Activated naive CD8-positive, alpha-beta T cell (primary cell): ENCODE data around the gene EMSY.
"Not testable (repeated sequence)": the region's sequence is repeated elsewhere in the genome, so short reads cannot be mapped to it uniquely, and the experiment has no call there.

Experiments
- H3K27ac Mint-ChIP-seq: one replicate; pipeline ENCODE4 v1.8.0; 2021; ENCODE audit warnings: mixed read lengths
- H3K27me3 Mint-ChIP-seq: one replicate; pipeline ENCODE4 v1.8.0; 2021; ENCODE audit warnings: mixed read lengths
- H3K36me3 Mint-ChIP-seq: one replicate; pipeline ENCODE4 v1.8.0; 2021; ENCODE audit warnings: mixed read lengths
- H3K4me1 Mint-ChIP-seq: one replicate; pipeline ENCODE4 v1.8.0; 2021; ENCODE audit warnings: low read depth, mixed read lengths
- H3K4me3 Mint-ChIP-seq: one replicate; pipeline ENCODE4 v1.8.0; 2021; ENCODE audit warnings: mild to moderate bottlenecking, mixed read lengths
- H3K9me3 Mint-ChIP-seq: one replicate; pipeline ENCODE4 v1.8.0; 2021; ENCODE audit warnings: low read depth, mixed read lengths

The EMSY gene

DNA sequence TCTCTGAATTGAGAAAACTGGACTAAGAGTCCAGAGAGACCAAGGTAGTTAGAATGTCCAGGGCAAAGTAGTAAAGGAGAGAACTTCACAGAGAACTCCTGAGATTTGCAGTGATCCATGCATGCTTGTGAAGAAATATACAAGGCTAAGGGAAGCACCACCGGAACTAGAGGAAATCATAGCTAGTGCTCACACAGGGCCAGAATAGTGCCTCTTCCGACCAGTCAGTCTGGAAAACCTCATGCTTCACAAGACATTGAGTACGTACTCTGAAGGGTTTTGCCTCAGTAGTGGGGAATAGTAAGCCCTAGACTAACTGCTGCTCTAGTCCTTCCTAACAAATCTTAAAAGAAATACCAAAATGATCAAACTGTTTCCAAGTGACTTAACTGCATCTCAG lies 117.7 kb downstream of the EMSY start:
- Mint-ChIP-seq H3K4me1 (peaks cover 3% of the 10 kb centered on the region), H3K9me3 (no peaks in the 10 kb centered on the region), H3K4me3 (no peak overlapping the region), H3K36me3 (no peaks in the 10 kb centered on the region), H3K27me3 (peaks cover 13% of the 10 kb centered on the region), H3K27ac (no peak overlapping the region)

DNA sequence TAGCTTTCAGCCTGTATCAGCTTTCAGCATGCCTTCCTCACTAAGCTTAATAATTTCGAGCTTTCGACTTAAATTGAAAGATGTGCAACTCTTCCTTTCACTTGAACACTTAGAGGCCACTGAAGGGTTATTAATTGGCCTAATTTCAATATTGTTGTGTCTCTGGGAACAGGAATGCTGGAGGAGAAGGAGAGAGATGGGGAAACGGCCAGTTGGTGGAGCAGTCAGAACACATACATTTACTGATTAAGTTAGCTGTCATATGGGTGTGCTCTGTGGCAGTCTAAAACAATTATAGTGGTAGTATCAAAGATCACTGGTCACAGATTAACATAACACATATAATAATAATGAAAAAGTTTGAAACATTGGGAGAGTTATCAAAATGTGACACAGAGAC lies 119.5 kb downstream of the EMSY start:
- Mint-ChIP-seq H3K9me3 (no peaks in the 10 kb centered on the region), H3K36me3 (no peaks in the 10 kb centered on the region), H3K4me3 (no peak overlapping the region), H3K27ac (no peak overlapping the region), H3K4me1 (peaks cover 6% of the 10 kb centered on the region), H3K27me3 (peaks cover 13% of the 10 kb centered on the region)

DNA sequence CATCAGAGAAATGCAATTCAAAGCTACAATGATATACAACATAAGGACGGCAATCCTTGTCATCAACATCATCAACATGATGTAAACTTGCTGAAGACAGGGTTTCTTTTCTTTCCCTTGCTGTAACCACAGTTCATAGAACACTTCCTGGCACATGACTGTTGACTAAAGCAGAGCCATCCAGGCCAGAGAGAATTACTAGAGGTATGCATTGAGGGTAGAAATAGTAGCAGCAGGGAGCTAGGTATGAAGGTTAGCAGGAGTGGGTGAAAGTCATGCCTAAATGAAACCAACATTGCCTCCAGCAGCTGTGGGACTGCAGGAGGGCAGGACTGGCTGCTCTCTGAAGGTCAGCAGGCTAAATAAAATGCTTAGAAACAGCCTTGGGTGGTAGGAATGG lies 122.0 kb downstream of the EMSY start:
- Mint-ChIP-seq H3K9me3 (no peaks in the 10 kb centered on the region), H3K27ac (no peak overlapping the region), H3K4me3 (no peak overlapping the region), H3K4me1 (peaks cover 4% of the 10 kb centered on the region), H3K36me3 (no peaks in the 10 kb centered on the region), H3K27me3 (peaks cover 13% of the 10 kb centered on the region)

- H3K27me3 Mint-ChIP-seq = peaks cover 11% of the 10 kb centered on the region
- H3K27ac Mint-ChIP-seq = no peak overlapping the region
- H3K36me3 Mint-ChIP-seq = no peaks in the 10 kb centered on the region
- peaks cover 4% of the 10 kb centered on the region for H3K4me1 Mint-ChIP-seq
- H3K9me3 Mint-ChIP-seq = no peaks in the 10 kb centered on the region
- H3K4me3 Mint-ChIP-seq = no peak overlapping the region
Measured at GRCh38 chr11:76567261-76567660, 122.4 kb downstream of the EMSY start.

DNA sequence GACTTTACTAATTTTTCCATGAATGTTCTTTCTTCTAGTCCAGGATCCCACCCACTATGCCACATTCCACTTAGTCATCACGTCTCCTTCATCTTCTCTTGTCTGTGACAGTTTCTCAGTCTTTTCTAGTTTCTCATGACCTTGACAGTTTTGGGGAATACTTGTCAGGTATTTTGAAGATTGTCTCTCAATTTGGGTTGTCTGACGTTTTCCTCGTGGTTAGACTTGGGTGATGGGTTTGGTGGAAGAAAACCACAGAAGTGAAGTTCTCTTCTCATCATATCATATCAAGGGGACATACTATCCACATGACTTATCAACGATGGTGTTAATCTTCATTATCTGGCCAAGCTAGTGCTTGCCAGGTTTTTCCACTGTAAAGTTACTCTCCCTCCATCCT lies 123.3 kb downstream of the EMSY start:
- Mint-ChIP-seq H3K4me1 (peaks cover 4% of the 10 kb centered on the region), H3K36me3 (no peaks in the 10 kb centered on the region), H3K27me3 (peaks cover 10% of the 10 kb centered on the region), H3K4me3 (no peak overlapping the region), H3K9me3 (no peaks in the 10 kb centered on the region), H3K27ac (no peak overlapping the region)

DNA sequence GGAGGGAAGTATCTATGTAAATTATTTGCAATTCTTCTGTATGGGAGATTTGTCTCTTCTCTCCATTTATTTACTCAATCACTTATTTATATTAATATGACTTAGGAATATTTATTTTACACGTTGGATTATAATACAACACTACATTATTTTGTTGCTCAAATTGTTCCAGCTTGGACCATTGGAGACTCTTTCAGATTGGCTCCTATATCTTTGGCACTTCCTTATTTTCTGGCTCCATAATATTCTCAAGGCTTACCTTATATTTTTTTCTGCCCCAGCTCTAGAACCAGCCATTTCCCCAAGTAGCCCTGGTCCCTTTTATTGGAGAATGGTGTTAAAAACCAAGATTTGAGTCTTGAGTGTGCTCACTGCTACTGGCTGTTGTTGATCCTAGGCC lies 123.8 kb downstream of the EMSY start:
- H3K4me1 Mint-ChIP-seq = peaks cover 4% of the 10 kb centered on the region

DNA sequence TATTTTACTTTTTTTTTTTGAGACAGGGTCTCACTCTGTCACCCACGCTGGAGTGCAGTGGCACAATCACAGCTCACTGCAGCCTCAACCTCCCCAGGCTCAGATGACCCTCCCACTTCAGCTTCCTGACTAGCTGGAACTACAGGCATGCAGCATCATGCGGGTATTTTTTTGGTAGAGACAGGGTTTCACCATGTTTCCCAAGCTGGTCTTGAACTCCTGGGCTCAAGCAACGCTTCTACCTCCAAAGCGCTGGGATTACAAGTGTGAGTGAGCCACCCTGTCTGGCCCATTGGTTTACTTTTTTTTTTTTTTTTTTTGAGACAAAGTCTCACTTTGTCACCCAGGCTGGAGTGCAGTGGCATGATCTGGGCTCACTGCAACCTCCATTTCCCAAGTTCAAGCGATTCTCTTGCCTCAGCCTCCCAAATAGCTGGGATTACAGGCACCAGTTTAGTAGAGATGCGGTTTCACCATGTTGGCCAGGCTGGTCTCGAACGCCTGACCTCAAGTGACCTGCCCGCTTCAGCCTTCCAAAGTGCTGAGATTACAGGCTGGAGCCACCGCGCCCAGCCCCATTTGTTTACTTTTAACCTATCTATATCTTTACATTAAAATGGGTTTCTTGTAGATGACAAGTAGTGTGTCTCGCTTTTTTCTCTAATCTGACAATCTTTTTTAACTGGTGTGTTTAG lies 127.5 kb downstream of the EMSY start:
- not testable (repeated sequence) for H3K27me3 Mint-ChIP-seq, H3K4me1 Mint-ChIP-seq, H3K4me3 Mint-ChIP-seq, H3K27ac Mint-ChIP-seq, H3K9me3 Mint-ChIP-seq, H3K36me3 Mint-ChIP-seq

More for the DNA sequence above, 123.8 kb downstream of the EMSY start:
- no peak overlapping the region for H3K4me3 Mint-ChIP-seq
- H3K36me3 Mint-ChIP-seq = no peaks in the 10 kb centered on the region
- H3K27ac Mint-ChIP-seq = no peak overlapping the region
- peaks cover 10% of the 10 kb centered on the region for H3K27me3 Mint-ChIP-seq
- H3K9me3 Mint-ChIP-seq = no peaks in the 10 kb centered on the region

DNA sequence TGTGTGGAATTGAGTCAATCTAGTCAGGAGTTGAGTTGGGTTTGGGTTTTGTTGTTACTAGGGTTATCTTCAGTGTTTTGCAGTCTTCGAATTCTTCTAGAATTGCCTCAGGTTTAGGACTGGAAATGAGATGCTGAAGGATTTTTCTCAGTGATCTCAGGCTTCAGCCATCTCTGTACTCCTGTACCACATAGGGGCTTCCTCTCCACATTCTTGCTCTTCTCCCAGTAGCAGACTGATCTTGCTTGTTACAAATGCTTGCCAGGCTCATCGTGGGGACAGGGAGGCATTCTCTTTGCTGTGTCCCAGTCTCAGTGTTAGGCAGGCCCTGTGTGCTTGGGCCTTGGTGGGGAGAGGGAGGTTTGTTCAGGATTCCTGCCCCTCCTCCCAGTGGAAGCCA lies 129.6 kb downstream of the EMSY start:
- H3K36me3 Mint-ChIP-seq = no peaks in the 10 kb centered on the region
- no peaks in the 10 kb centered on the region for H3K27me3 Mint-ChIP-seq
- H3K9me3 Mint-ChIP-seq = no peaks in the 10 kb centered on the region
- no peak overlapping the region for H3K4me3 Mint-ChIP-seq
- H3K27ac Mint-ChIP-seq = no peak overlapping the region
- no peaks in the 10 kb centered on the region for H3K4me1 Mint-ChIP-seq

GRCh38 chr11:76574879-76575278 lies 130.1 kb downstream of the EMSY start:
- Mint-ChIP-seq H3K4me3 (no peak overlapping the region), H3K27ac (no peak overlapping the region), H3K36me3 (no peaks in the 10 kb centered on the region), H3K27me3 (no peaks in the 10 kb centered on the region), H3K4me1 (no peaks in the 10 kb centered on the region), H3K9me3 (no peaks in the 10 kb centered on the region)

- no peaks in the 10 kb centered on the region for H3K36me3 Mint-ChIP-seq
Measured at GRCh38 chr11:76577226-76577920, 132.6 kb downstream of the EMSY start.

DNA sequence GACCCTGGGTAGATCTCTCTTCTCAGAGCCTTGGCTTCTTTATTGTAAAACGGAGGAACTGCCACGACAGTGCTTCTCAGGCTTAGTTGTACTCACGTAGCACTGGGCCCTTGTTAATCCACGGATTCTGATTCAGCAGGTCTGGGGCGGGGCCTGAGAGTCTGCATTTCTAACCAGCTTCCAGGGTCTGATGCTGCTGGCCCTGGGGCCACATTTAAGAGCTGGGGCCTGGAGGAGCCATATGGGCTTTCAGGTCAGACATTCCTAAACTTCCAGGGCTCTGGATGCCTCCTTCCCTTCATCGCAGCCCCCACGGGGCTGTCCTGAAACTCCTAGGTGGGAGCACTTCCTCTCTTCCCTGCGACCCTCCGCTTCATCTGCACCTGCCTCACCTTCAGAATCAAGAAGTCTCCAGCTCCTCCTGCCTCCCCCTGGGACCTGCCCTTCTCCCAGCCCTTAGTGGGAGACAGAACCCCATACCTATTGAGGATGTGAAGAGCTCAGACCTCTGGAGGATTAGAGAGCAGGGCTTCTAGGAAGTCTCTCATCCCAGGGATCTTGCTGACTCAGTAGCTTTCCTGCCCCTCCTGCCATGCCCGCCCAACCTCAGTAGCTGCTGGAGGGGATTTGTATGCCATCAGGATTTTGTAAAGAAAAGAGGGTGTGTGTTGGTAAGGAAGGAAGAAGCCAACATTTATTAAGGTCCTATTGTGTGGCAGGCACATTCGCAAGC lies 133.3 kb downstream of the EMSY start:
- Mint-ChIP-seq H3K27me3 (no peaks in the 10 kb centered on the region), H3K27ac (no peak overlapping the region), H3K36me3 (no peaks in the 10 kb centered on the region), H3K4me1 (no peaks in the 10 kb centered on the region), H3K4me3 (no peak overlapping the region), H3K9me3 (no peaks in the 10 kb centered on the region)

More at GRCh38 chr11:76577226-76577920, 132.6 kb downstream of the EMSY start:
- Mint-ChIP-seq H3K27ac (no peak overlapping the region), H3K27me3 (no peaks in the 10 kb centered on the region), H3K4me1 (no peaks in the 10 kb centered on the region), H3K9me3 (no peaks in the 10 kb centered on the region), H3K4me3 (no peak overlapping the region)

DNA sequence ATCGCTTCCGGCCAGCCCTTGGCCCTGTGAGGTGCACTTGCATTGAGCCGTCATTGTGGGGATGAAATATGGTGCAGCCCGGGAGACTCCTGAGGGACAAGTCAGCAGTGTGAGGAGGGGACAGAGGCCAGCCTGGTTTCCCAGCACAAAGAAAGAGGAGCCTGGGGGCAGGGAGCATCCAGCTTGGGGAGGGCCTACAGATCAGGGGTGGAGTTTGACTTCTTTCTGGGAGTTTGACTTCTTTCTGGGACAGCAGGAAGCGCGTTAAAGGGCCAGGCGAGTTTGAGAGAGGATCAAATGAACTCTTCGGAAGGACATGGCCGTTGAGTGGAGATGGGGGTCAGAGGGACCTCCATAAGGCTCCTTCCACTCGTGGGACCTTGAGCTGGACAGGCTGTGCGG lies 133.8 kb downstream of the EMSY start:
- H3K9me3 Mint-ChIP-seq = no peaks in the 10 kb centered on the region
- no peak overlapping the region for H3K27ac Mint-ChIP-seq
- H3K4me1 Mint-ChIP-seq = no peaks in the 10 kb centered on the region
- no peaks in the 10 kb centered on the region for H3K27me3 Mint-ChIP-seq
- no peaks in the 10 kb centered on the region for H3K36me3 Mint-ChIP-seq
- H3K4me3 Mint-ChIP-seq = no peak overlapping the region

DNA sequence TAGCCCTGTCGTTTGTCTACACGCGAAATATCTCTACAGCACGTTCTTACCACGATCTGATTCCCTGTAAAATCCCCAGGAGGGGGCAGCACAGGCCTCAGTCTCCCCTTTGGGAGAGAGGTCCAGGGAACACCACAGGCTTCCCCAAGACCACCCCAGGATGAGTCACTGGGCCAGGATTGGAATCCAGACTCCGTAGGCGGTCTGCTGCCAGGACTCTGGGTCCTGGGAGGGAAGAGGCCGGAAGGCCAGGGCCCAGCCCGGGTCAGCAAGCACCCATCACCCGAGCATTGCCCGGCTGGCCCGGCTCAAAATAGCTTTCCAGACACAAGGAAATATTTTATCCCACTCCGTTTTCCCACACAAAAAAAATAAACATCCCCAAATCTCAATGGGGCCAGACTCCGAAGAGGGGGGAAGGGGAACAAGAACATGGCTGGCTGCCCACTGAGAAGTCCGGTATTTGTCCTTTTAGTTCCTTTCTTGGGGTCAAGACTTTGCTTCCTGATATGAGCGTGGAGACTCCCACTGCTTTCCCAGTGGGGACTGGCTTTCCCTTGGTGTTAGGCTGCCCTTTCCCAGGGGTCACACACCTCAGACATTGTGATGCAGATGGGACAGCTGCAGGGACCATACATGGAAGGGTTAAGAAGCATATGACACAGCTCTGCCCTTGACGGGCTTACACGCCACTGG lies 134.4 kb downstream of the EMSY start:
- Mint-ChIP-seq H3K27ac (no peak overlapping the region), H3K4me3 (no peak overlapping the region), H3K9me3 (no peaks in the 10 kb centered on the region), H3K27me3 (no peaks in the 10 kb centered on the region), H3K4me1 (no peaks in the 10 kb centered on the region), H3K36me3 (no peaks in the 10 kb centered on the region)

DNA sequence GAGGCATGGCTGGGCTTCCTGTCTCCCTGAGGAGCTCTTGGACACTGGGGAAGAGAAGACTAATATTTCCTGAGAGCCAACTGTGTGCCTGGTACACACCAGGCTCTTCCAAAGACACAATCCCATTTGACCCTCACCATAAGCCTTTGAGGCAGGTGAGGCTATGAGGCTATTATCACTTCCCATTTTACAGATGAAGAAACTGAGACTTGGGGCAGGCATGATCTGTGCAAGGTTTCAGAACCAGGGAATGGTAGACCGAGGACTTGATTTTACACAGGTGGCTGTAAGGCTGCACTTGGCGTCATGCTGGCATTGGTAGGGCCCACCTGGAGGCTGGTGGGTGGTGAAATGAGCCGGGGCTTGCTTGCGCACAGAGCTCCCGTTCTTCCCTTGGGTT lies 134.9 kb downstream of the EMSY start:
- Mint-ChIP-seq H3K4me3 (no peak overlapping the region), H3K36me3 (no peaks in the 10 kb centered on the region), H3K9me3 (no peaks in the 10 kb centered on the region), H3K27me3 (no peaks in the 10 kb centered on the region), H3K4me1 (no peaks in the 10 kb centered on the region), H3K27ac (no peak overlapping the region)

GRCh38 chr11:76582471-76582870 lies 137.7 kb downstream of the EMSY start:
- not testable (repeated sequence) for H3K27me3 Mint-ChIP-seq, H3K36me3 Mint-ChIP-seq, H3K4me1 Mint-ChIP-seq, H3K4me3 Mint-ChIP-seq, H3K9me3 Mint-ChIP-seq, H3K27ac Mint-ChIP-seq
